ENCODE measurements around the gene HRC.

The HRC gene

DNA sequence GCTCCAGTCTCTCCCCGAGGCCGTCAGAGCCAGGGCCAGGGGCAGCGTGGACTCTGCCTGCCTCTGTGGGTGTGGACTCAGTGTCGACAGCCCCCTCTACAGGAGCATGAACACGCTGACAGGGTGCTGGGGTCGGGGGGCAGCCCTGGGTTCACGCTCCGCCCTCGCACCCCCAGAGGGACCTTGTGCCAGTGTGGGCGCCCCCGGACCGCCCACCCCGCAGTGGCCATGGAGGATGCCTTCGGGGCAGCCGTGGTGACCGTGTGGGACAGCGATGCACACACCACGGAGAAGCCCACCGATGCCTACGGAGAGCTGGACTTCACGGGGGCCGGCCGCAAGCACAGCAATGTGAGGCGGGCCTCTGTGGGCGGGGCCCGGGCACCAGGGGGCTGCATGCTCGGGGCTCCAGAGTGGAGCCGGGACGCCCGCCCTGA is 10.7 kb upstream of the HRC start:
- H3K27me3 ChIP-seq = peaks cover 21% of the 10 kb centered on the region
- no peaks in the 10 kb centered on the region for H3K4me1 ChIP-seq (ENCODE audit: control insufficient read depth in 1 of 2, insufficient read depth in 1 of 2, low read depth in 1 of 2, low read length in 1 of 2)
- no peaks in the 10 kb centered on the region for H3K36me3 ChIP-seq
- H3K9me3 ChIP-seq = no peaks in the 10 kb centered on the region
- TF ChIP-seq, protein P1, sequence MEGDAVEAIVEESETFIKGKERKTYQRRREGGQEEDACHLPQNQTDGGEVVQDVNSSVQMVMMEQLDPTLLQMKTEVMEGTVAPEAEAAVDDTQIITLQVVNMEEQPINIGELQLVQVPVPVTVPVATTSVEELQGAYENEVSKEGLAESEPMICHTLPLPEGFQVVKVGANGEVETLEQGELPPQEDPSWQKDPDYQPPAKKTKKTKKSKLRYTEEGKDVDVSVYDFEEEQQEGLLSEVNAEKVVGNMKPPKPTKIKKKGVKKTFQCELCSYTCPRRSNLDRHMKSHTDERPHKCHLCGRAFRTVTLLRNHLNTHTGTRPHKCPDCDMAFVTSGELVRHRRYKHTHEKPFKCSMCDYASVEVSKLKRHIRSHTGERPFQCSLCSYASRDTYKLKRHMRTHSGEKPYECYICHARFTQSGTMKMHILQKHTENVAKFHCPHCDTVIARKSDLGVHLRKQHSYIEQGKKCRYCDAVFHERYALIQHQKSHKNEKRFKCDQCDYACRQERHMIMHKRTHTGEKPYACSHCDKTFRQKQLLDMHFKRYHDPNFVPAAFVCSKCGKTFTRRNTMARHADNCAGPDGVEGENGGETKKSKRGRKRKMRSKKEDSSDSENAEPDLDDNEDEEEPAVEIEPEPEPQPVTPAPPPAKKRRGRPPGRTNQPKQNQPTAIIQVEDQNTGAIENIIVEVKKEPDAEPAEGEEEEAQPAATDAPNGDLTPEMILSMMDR (IDR thresholded peaks at IDR 0.05) = no peak
- no peak overlapping the region for H3K27ac ChIP-seq
- H3K4me3 ChIP-seq (ENCODE audit: low read depth in 1 of 2, low read length in 1 of 2) = no peak overlapping the region

DNA sequence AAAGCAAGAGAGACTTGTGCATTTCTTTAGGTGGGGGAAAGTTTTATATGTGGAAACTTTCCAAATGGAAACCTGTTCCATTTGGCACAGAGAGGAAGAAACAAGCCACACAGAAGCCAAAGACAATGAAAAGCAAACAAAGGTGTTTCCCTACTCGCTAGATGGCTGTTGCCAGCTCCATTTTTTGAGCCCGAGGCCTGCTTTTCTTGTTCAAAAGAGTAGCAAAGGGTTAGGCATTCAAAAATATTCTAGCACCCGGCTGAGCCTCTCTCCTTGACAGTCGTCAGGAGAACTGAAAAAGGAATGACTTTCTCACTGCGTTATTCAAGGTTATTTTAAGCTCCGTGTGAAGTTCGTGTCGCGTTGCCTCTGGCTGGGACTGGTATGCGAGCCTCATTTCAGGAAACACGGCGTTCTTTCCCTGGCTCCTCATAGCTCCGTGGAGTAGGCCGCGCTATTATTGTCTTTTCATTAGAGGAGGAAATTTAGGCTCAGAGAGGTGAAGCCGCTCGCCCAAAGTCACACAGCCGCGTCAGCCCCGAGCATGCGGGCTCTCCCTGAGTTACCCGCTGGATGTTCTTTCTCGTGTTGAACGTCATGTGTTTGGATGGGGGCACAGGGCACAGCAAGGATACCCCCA is 10.0 kb upstream of the HRC start:
- H3K36me3 ChIP-seq = no peaks in the 10 kb centered on the region
- H3K4me1 ChIP-seq (ENCODE audit: control insufficient read depth in 1 of 2, insufficient read depth in 1 of 2, low read depth in 1 of 2, low read length in 1 of 2) = no peaks in the 10 kb centered on the region
- peaks cover 26% of the 10 kb centered on the region for H3K27me3 ChIP-seq
- H3K4me3 ChIP-seq (ENCODE audit: low read depth in 1 of 2, low read length in 1 of 2) = no peak overlapping the region
- no peaks in the 10 kb centered on the region for H3K9me3 ChIP-seq
- TF ChIP-seq, protein P1 (IDR thresholded peaks at IDR 0.05) = no peak
- H3K27ac ChIP-seq = no peak overlapping the region

DNA sequence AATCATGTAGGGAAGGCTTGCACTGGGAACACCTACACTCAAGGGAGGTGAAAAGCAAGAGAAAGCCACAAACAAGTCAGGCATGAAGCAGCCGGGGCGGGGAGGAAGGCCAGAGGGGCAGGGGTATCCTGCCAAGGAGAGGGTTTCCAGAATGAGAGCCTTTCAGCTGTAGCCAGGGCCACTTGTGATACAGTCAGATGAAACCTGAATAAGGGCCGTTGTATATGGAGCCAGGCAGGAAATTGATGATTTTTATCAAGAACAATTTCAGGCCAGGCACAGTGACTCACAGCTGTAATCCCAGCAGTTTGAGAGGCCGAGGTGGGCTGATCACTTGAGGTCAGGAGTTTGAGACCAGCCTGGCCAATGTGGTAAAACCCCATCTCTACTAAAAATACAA is 6.8 kb upstream of the HRC start:
- peaks cover 58% of the 10 kb centered on the region for H3K27me3 ChIP-seq
- no peaks in the 10 kb centered on the region for H3K4me1 ChIP-seq (ENCODE audit: control insufficient read depth in 1 of 2, insufficient read depth in 1 of 2, low read depth in 1 of 2, low read length in 1 of 2)
- no peak overlapping the region for H3K4me3 ChIP-seq (ENCODE audit: low read depth in 1 of 2, low read length in 1 of 2)
- no peak overlapping the region for H3K27ac ChIP-seq
- H3K36me3 ChIP-seq = no peaks in the 10 kb centered on the region
- TF ChIP-seq, protein P1 (IDR thresholded peaks at IDR 0.05) = no peak
- H3K9me3 ChIP-seq = no peaks in the 10 kb centered on the region

DNA sequence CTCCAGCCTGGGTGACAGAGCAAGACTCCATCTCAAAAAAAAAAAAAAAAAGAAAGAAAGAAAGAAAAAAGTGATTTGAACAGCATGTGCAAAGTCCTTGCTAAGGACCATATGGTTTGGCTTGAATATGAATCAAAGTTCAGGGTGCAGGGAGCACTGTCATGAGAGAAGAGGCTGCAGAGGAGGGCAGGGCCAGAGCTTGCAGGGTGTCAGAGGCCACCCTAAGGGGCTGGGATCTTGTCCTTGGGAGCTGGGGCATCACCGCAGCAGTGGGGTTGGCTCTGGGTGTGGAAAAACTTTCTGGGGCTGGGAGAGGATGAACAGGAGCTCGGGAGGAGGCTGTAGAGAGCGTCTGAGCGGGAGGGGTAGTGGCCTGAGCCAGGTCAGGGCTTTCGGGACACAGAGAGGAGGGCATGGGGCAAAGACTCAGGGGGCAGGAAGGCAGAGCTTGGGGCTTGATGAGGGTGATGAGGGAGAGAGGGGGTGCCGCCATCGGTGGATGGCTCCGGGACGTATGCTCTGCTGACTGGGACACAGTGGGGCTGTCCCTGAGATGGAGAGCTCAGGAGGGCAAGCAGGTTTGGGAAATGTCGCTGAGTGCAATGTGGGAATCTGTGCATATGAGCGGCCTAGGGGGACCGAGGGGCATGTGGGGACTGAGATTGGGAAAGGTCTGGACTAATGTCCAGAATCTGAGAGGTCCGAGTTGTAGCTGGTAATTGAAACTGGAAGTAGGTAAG is 5.4 kb upstream of the HRC start:
- no peaks in the 10 kb centered on the region for H3K36me3 ChIP-seq
- TF ChIP-seq, protein P1 (IDR thresholded peaks at IDR 0.05) = no peak

DNA sequence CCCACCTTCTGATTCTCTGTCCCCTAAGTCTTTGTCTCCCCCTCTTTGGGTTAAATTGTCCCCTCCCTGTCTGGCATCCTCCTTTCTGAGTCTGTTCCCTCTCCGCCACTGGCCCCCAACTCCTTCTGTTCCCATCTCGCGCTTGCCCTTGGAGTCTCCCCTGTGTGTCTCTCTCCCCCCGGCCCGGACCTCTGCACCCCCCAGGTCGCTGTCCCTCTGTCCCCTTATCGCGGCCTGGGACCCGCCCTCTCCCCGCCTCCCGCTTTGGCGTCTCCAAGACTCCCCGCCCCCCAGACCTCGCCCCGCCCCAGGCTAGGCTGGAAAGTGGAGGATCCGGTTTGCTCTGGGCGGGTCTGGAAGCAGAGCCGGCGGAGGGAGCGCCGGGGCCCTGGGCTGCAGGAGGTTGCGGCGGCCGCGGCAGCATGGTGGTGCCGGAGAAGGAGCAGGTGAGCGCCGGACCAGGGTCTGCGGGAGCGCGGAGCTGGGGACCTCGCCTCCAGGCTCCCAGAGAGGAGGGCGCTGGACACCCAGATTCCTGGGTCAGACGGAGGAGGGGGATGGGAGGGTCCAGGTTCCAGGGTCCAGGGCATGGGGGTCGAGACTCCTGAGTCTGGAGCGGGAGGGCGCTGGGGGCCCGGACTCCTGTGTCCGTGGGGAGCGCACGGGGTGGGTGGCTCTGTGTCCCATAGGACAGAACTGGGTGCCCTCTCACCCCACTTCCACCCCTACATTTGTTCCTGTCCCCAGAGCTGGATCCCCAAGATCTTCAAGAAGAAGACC is 2.4 kb upstream of the HRC start, which contains the start of gene TRPM4:
TRPM4 (plus strand) TSS at position 348 of the 780 bp plus-strand sequence; CDS start at position 423, 75 bp downstream.
- H3K9me3 ChIP-seq = no peaks in the 10 kb centered on the region
- no peak within 1 kb of the TSS for H3K4me3 ChIP-seq (ENCODE audit: low read depth in 1 of 2, low read length in 1 of 2)
- no peak within 1 kb of the TSS for H3K27ac ChIP-seq
- H3K36me3 ChIP-seq = no peaks in the 10 kb centered on the region
- H3K4me1 ChIP-seq (ENCODE audit: control insufficient read depth in 1 of 2, insufficient read depth in 1 of 2, low read depth in 1 of 2, low read length in 1 of 2) = no peaks in the 10 kb centered on the region
- TF ChIP-seq, protein P1 (IDR thresholded peaks at IDR 0.05) = no peak
- H3K27me3 ChIP-seq = peaks cover 88% of the 10 kb centered on the region

More for the DNA sequence above, 5.4 kb upstream of the HRC start:
- H3K4me3 ChIP-seq (ENCODE audit: low read depth in 1 of 2, low read length in 1 of 2) = no peak overlapping the region
- no peaks in the 10 kb centered on the region for H3K4me1 ChIP-seq (ENCODE audit: control insufficient read depth in 1 of 2, insufficient read depth in 1 of 2, low read depth in 1 of 2, low read length in 1 of 2)
- peaks cover 68% of the 10 kb centered on the region for H3K27me3 ChIP-seq
- no peak overlapping the region for H3K27ac ChIP-seq
- H3K9me3 ChIP-seq = no peaks in the 10 kb centered on the region

Data from neutrophil (primary cell).